ENCODE measurements around the gene CHPF. TPM values are rescaled to one million over a fixed set of nuclear protein-coding genes. Genes with fewer than 3 reads are reported as not detected.

The CHPF gene
- total RNA-seq, 2 experiments from 2014 or later: 24.1 to 33.0 TPM

GRCh38 chr2:219549619-219550018 is 6.0 kb upstream of the CHPF start:
- Histone ChIP-seq H2AFZ (ENCODE audit: low read length) (no peak overlapping the region), H3K9me2 (ENCODE audit: insufficient read depth, low read length) (no peaks in the 10 kb centered on the region), H3K4me1 (ENCODE audit: insufficient read depth, low read length, poor library complexity, severe bottlenecking) (peaks cover 7% of the 10 kb centered on the region), H3K27ac (ENCODE audit: low read depth, low read length, poor library complexity, severe bottlenecking) (no peak overlapping the region), H3K4me3 (ENCODE audit: low read depth, low read length, poor library complexity, severe bottlenecking) (no peak overlapping the region), H3K4me2 (ENCODE audit: low read length) (no peak overlapping the region), H3K36me3 (ENCODE audit: insufficient read depth, low read length) (no peaks in the 10 kb centered on the region), H3K9me3 (ENCODE audit: low read length) (no peaks in the 10 kb centered on the region), H4K20me1 (ENCODE audit: insufficient read depth, low read length) (no peaks in the 10 kb centered on the region), H3K79me2 (ENCODE audit: insufficient read depth, low read depth, low read length) (no peaks in the 10 kb centered on the region)
- BruUV-seq (replicated peaks): no TSS peak
- no peak for TF ChIP-seq EZH2phosphoT487 (IDR thresholded peaks at IDR 0.05; ENCODE audit: borderline replicate concordance, low read depth, low read length)
- TF ChIP-seq CTCF (conservative IDR thresholded peaks at IDR 0.05; ENCODE audit: low read length): no peak
- intact Hi-C loops (cut with micrococcal nuclease; ENCODE audit: unreplicated experiment): no loop called here
- ChIA-PET CTCF (ENCODE audit: unreplicated experiment) (no interaction called here), POLR2A (no interaction called here)
- DNase-seq (ENCODE audit: low spot score): no peak

GRCh38 chr2:219548990-219549389 is 5.4 kb upstream of the CHPF start:
- BruUV-seq (replicated peaks): no TSS peak
- H3K4me2 ChIP-seq (ENCODE audit: low read length): no peak overlapping the region
- peaks cover 7% of the 10 kb centered on the region for H3K4me1 ChIP-seq (ENCODE audit: insufficient read depth, low read length, poor library complexity, severe bottlenecking)
- intact Hi-C loops (cut with micrococcal nuclease; ENCODE audit: unreplicated experiment): no loop called here
- no peaks in the 10 kb centered on the region for H3K79me2 ChIP-seq (ENCODE audit: insufficient read depth, low read depth, low read length)
- no peaks in the 10 kb centered on the region for H3K36me3 ChIP-seq (ENCODE audit: insufficient read depth, low read length)
- POLR2A ChIA-PET: no interaction called here
- TF ChIP-seq CTCF (conservative IDR thresholded peaks at IDR 0.05; ENCODE audit: low read length): no peak
- no peak for TF ChIP-seq EZH2phosphoT487 (IDR thresholded peaks at IDR 0.05; ENCODE audit: borderline replicate concordance, low read depth, low read length)
- no peak overlapping the region for H3K27ac ChIP-seq (ENCODE audit: low read depth, low read length, poor library complexity, severe bottlenecking)
- H3K4me3 ChIP-seq (ENCODE audit: low read depth, low read length, poor library complexity, severe bottlenecking): no peak overlapping the region
- CTCF ChIA-PET (ENCODE audit: unreplicated experiment): no interaction called here
- no peaks in the 10 kb centered on the region for H3K9me3 ChIP-seq (ENCODE audit: low read length)
- DNase-seq (ENCODE audit: low spot score): no peak
- H3K9me2 ChIP-seq (ENCODE audit: insufficient read depth, low read length): no peaks in the 10 kb centered on the region
- no peaks in the 10 kb centered on the region for H4K20me1 ChIP-seq (ENCODE audit: insufficient read depth, low read length)
- no peak overlapping the region for H2AFZ ChIP-seq (ENCODE audit: low read length)

GRCh38 chr2:219547621-219548020 is 4.0 kb upstream of the CHPF start:
- Histone ChIP-seq H2AFZ (ENCODE audit: low read length) (no peak overlapping the region), H3K4me1 (ENCODE audit: insufficient read depth, low read length, poor library complexity, severe bottlenecking) (peaks cover 7% of the 10 kb centered on the region), H3K4me2 (ENCODE audit: low read length) (no peak overlapping the region), H3K79me2 (ENCODE audit: insufficient read depth, low read depth, low read length) (peaks cover 3% of the 10 kb centered on the region; the same call in 1 of the 2 replicates), H3K9me2 (ENCODE audit: insufficient read depth, low read length) (no peaks in the 10 kb centered on the region), H3K4me3 (ENCODE audit: low read depth, low read length, poor library complexity, severe bottlenecking) (no peak overlapping the region), H3K9me3 (ENCODE audit: low read length) (no peaks in the 10 kb centered on the region), H3K36me3 (ENCODE audit: insufficient read depth, low read length) (no peaks in the 10 kb centered on the region), H3K27ac (ENCODE audit: low read depth, low read length, poor library complexity, severe bottlenecking) (no peak overlapping the region), H4K20me1 (ENCODE audit: insufficient read depth, low read length) (no peaks in the 10 kb centered on the region)
- TF ChIP-seq EZH2phosphoT487 (IDR thresholded peaks at IDR 0.05; ENCODE audit: borderline replicate concordance, low read depth, low read length) (no peak), CTCF (conservative IDR thresholded peaks at IDR 0.05; ENCODE audit: low read length) (no peak)
- no peak for DNase-seq (ENCODE audit: low spot score)
- POLR2A ChIA-PET: no interaction called here
- CTCF ChIA-PET (ENCODE audit: unreplicated experiment): no interaction called here
- BruUV-seq (replicated peaks): no TSS peak
- intact Hi-C loops (cut with micrococcal nuclease; ENCODE audit: unreplicated experiment): no loop called here

Measured in OCI-LY7 (cell line).